ENCODE results near the gene XRCC5.

The XRCC5 gene

DNA sequence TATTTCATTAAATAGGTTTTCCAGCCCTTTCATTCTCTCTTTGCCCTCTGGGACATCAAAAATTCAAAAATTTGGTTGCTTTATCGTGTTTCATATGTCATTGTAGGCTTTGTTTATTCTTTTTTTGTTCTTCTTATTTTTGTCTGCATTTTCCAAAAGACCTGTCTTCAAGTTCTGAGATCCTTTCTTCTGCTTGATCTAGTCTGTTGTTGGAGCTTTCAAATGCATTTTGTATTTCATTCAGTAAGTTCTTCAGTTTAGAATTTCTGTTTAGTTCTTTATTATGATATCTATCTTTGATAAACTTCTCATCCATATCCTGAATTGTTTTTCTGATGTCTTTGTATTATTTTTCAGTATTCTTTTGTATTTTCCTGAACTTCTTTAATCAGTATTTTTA, 123.6 kb downstream of the XRCC5 start:
- no peak for DNase-seq (ENCODE audit: low read depth)

DNA sequence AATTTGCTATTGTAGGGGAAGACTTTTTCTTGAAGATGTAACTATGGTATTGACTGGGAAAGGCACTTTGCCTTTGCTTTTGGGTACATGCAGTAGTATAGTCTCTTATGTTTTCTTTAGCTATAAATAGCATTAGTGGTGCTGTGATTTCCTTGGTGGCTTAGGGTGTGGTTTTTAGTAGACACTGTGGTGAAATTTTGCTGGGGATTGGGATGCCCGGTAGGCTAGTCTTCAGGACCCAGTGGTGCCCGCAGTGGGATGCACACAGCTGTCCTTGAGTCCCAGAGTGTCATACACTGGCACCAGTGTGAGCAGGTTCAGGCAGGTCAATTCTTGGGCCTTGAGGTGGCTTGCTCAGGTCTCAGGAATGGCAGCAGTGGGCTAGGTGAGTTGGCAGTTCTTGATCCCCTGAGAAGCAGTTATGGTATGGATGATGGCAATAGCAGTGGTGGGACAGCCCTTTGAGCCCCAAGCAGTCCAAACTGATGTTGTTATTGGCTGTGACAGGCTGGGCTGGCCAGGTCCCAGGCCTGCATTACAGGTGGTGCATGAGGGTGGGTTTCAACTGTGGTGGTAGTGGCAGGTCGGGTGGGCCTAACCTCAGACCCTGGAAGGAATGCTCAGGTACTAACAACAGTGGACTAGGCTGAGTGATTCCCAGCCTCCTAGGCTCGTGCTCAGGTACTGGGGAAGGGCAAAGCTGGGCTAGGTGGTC, 124.3 kb downstream of the XRCC5 start:
- no peak for DNase-seq (ENCODE audit: low read depth)

DNA sequence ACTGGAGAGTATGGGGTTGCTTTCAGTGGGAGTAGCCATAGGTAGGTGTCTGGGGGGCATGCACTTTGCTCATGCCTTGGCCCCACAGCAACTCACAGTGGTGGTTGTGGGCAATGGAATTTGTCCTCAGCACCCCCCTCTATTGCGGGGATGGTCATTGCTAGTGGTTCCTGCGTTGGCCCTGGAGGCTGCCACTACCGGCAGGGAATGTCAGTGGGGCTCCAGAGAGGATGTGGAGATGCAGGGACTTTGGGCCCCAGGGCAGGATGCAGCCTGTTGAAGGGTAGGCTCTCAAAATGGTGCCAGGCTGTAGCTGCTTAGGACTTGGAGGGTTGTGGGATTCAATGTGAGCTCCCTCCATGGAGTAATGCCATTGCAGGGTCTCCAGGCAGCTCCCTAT, 125.0 kb downstream of the XRCC5 start:
- no peak for DNase-seq (ENCODE audit: low read depth)

DNA sequence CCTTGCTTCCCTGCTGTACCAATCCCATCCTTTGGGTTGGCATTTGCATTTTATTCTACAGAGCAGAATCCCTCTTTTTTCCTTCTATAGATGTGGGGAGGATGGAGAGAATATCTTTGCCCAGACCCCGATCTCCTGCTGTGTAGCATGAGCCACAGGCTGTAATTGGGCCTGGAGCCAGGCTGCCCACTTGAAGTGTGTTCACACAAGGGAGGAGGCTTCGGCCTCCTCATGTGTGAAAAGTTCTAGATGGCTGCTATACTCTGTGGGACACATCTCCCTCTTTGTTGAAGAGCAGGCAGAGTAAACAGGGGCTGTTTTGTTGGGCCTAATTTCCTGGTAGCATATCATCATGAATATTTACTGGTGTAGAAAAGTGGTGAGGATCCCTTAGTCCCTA, 126.3 kb downstream of the XRCC5 start:
- no peak for DNase-seq (ENCODE audit: low read depth)

DNA sequence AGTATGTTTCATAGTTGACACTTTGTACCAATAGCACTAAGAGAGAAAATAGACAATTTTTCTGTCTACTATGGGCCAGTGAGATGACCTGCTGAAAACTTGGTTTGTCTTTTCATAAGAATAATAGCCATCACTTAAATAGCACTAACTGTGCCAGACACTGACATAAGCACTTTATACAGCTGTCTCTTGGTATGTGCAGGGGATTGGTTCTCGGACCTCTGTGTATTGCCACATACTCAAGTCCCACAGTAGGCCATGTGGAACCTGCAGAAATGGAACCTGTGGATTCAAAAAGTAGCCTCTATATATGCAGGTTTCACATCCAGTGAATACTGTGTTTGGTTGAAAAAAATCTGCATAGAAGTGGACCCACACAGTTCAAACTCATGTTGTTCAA, 126.7 kb downstream of the XRCC5 start:
- DNase-seq (ENCODE audit: low read depth), result no peak

DNA sequence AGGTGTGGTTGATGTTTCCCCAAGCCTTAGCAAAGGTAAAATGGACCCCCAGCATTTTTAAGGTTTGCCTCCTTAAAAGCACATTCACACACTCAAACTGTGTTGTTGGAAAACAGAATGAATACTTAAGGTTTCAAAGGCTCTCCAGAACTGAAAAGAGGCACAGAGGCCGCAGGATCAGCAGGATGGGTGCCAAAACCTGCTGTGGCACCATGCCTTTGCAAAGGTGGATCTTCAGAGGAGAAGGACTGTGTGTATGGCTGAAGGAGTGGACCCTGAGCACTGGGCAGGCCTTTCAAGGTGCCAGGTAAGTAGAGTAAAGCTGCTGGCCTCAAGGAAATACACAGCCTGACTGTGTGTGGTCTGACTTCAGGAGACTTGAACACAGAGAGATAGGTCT, 127.3 kb downstream of the XRCC5 start:
- no peak for DNase-seq (ENCODE audit: low read depth)

DNA sequence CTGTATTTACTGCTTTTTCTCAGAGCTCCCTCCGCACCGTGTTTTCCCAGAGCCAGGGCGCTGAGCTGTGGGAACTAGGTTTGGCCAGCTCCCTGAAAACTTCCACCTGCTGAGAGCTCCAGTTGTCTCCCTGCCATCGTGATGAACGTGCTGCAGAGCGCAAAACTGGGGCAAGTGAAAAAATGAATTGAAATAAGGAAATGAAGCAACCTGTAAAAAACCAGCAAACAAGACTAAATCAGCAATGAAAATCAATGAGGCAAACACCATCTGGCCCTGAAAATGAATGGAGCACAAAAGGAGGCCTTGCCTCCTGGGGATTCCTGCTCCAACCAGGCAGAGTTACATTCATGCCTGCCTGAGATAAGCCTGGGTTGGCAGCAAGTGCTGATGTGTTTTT, 133.2 kb downstream of the XRCC5 start:
- no peak for DNase-seq (ENCODE audit: low read depth)

DNA sequence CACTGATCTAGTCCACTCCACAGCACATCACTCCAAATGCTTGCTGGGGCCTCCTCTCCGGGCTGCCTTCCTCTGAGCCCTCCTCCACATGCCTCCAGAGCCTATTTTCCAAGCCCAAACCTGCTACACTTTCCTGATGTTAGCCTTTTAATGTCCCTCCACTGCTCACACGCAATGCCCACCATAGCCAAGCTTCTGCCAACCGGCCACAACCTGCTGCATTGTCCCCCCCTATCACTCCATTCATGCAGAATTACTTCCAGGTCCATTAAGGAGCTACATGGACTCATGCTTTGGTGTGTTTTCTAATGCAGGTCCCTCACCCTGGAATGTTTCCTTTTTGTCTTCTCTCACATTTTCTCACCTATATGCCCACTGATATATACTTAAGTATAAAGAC, 133.9 kb downstream of the XRCC5 start:
- no peak for DNase-seq (ENCODE audit: low read depth)

DNA sequence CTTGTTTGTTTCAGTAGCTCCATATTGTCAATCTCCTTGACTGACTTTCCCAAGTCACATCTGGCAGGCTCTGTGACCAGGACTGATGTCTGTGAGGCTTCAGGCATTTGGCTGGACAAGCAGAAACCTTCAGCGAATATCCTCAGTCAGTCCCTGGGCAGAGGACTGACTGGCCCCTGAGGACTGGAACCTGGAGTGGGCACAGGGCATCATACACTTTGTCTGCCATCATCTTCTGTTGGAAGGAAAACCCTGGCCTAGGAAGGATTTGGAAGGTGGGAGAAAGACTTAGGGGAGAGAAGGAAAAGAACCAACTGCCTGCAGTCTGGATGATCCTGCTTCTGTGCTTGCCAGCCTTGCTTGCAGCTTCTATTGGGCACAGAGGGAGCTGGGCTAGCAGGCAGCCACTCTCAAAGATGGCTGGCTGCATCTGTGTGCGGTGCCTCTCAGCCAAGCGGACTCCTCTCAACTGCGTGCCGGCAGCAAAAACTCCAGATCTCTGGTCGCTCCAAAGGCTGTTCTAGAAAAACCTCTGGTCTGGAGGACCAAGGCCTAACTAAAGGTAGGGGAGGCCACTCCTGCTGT, 136.3 kb downstream of the XRCC5 start:
- no peak for DNase-seq (ENCODE audit: low read depth)

DNA sequence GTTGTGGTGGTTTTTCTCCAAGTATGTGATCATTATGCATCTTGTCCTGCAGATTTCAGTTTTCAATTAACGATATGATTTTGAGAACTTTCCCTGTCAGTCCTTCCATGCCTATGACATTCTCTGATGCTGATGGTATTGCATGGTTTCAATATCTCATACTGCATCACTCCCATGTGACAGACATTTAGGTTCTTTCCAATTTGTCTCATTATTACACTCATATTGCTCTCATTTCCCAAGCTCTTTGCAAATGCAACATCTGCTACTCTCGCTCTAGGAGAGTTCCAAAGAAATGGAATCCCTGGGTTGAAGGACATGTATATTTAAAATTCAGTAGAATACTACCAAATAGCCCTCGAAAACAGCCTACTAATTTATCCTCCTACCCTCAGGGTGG, 137.6 kb downstream of the XRCC5 start:
- DNase-seq (ENCODE audit: low read depth), result no peak
